ENCODE measurements around the gene LCN9. TPM values are rescaled to one million over a fixed set of nuclear protein-coding genes. Genes with fewer than 3 reads are reported as not detected.

The LCN9 gene
- total and polyA plus RNA-seq, 2 of the 13 experiments (the other 11 are each of a cell fraction or from before 2014, with no cell fraction given) = not detected

DNA sequence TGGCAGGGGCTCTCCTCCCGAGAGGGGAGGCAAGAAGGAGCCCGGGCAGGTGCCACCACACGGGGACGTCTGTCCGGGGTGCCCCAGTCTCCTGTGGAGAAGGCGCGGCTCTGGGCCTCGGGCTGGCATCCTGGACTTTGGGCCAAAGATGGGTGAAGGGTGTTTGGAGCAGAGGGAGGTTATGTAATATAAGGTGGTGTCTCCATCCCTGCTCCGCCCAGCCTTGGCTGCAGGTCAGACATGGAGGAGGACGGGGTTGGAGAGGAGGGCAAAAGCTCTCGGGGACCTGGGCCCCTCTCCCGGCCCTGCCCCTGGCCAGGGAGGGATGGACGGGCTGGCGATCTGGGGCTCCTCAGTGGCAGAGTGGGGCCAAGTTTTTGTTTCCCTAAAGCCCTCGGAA, 37.4 kb downstream of the LCN9 start:
- no peak for FAIRE-seq
- TF ChIP-seq ZNF703 (CRISPR knock-in tag; IDR thresholded peaks at IDR 0.05; ENCODE audit: borderline replicate concordance) (no peak), ZNF24 (IDR thresholded peaks at IDR 0.05) (no peak), ZNF280D (CRISPR knock-in tag; IDR thresholded peaks at IDR 0.05) (no peak), PAX8 (CRISPR knock-in tag; IDR thresholded peaks at IDR 0.05; ENCODE audit: borderline replicate concordance) (no peak), BATF2 (CRISPR knock-in tag; IDR thresholded peaks at IDR 0.05) (no peak), ZIK1 (CRISPR knock-in tag; IDR thresholded peaks at IDR 0.05; ENCODE audit: borderline replicate concordance, low read depth) (no peak), ZSCAN31 (CRISPR knock-in tag; IDR thresholded peaks at IDR 0.05; ENCODE audit: low read depth) (no peak), ZNF547 (CRISPR knock-in tag; IDR thresholded peaks at IDR 0.05) (no peak), CENPT (CRISPR knock-in tag; IDR thresholded peaks at IDR 0.05; ENCODE audit: low read depth) (no peak), GATAD2A (CRISPR knock-in tag; IDR thresholded peaks at IDR 0.05) (no peak), ZMAT3 (CRISPR knock-in tag; conservative IDR thresholded peaks at IDR 0.05) (no peak), EED (CRISPR knock-in tag; IDR thresholded peaks at IDR 0.05) (no peak)
- DNase-seq (ENCODE audit: low spot score) = no peak
- Histone ChIP-seq H3K27me3 (ENCODE audit: control insufficient read depth in 1 of 2, insufficient read depth in 2 of 2, low read length in 2 of 2) (peaks cover 21 to 79% of the 10 kb centered on the region in 2 experiments), H3K79me2 (ENCODE audit: insufficient read depth, low read length) (no peaks in the 10 kb centered on the region), H4K20me1 (ENCODE audit: insufficient read depth, low read length) (0 out of 2 replicates have a peak, but pooled peaks cover 4% of the 10 kb centered on the region), H3K9me3 (ENCODE audit: low read length) (no peaks in the 10 kb centered on the region), H2AFZ (ENCODE audit: low read length) (no peak overlapping the region), H3K27ac (ENCODE audit: extremely low read length, insufficient read depth, low read length) (no peak overlapping the region), H3K4me2 (ENCODE audit: low read depth, low read length) (no peak overlapping the region), H3K9ac (ENCODE audit: insufficient read depth, low read depth, low read length) (no peak overlapping the region), H3K36me3 (replicated peaks in 1 of 2; ENCODE audit: control insufficient read depth in 1 of 2, insufficient read depth in 2 of 2, low read length in 2 of 2) (no peaks in the 10 kb centered on the region), H3K4me3 (replicated peaks in 1 of 3; ENCODE audit: insufficient read depth in 1 of 3, low read depth in 2 of 3, low read length in 3 of 3) (no peak overlapping the region), H3K4me1 (ENCODE audit: insufficient read depth, low read length) (no peaks in the 10 kb centered on the region)
- POLR2A ChIA-PET = no interaction called here
- CTCF ChIA-PET (ENCODE audit: low intra/inter-chr PET ratio, low total read pairs) = no interaction called here
- intact Hi-C loops (cut with micrococcal nuclease; ENCODE audit: unreplicated experiment) = no loop called here
- in situ Hi-C loops (cut with HindIII; ENCODE audit: extremely low pct_ligation_motif_present, low pct_unique_long_range_greater_than_20kb) = no loop called here
- WGBS (ENCODE audit: low lambda C conversion rate) = 0% methylated on average over 1 of the region's 15 CpGs
- ATAC-seq = no peak
- no TSS peak for BruUV-seq (replicated peaks)
